Cortex of kidney (tissue), 1 donor: ENCODE results near the gene GPR137B.
"Not testable (repeated sequence)": the region's sequence is repeated elsewhere in the genome, so short reads cannot be mapped to it uniquely, and the experiment has no call there.

Source experiments
- DNase-seq: peaks from one replicate; lab custom pipeline; 2025; lab: John Stamatoyannopoulos, UW

The GPR137B gene

GRCh38 chr1:236144446-236145150 is 2.3 kb downstream of the GPR137B start:
- no peak for DNase-seq

GRCh38 chr1:236147068-236147467 is 4.7 kb downstream of the GPR137B start:
- DNase-seq = no peak

- DNase-seq = no peak
These were observed 5.5 kb downstream of the GPR137B start for GRCh38 chr1:236147521-236148469.

- no peak for DNase-seq
These were observed 6.1 kb downstream of the GPR137B start for GRCh38 chr1:236148470-236148845.

- no peak for DNase-seq
These were observed 6.8 kb downstream of the GPR137B start for GRCh38 chr1:236149003-236149595.

- no peak for DNase-seq
These were observed 7.4 kb downstream of the GPR137B start for GRCh38 chr1:236149696-236150228.

GRCh38 chr1:236150311-236150955 is 8.1 kb downstream of the GPR137B start:
- DNase-seq = no peak

- no peak for DNase-seq
These were observed 8.6 kb downstream of the GPR137B start for GRCh38 chr1:236150986-236151385.

GRCh38 chr1:236151739-236152424 is 9.5 kb downstream of the GPR137B start:
- no peak for DNase-seq

GRCh38 chr1:236154126-236154525 is 11.8 kb downstream of the GPR137B start:
- no peak for DNase-seq

- DNase-seq = no peak
These were observed 12.5 kb downstream of the GPR137B start for GRCh38 chr1:236154671-236155398.

- no peak for DNase-seq
These were observed 13.0 kb downstream of the GPR137B start for GRCh38 chr1:236155399-236155767.

- DNase-seq = no peak
These were observed 13.6 kb downstream of the GPR137B start for GRCh38 chr1:236155841-236156503.

GRCh38 chr1:236156512-236157208 is 14.3 kb downstream of the GPR137B start:
- no peak for DNase-seq

GRCh38 chr1:236158072-236158471 is 15.7 kb downstream of the GPR137B start:
- DNase-seq = not testable (repeated sequence)

- DNase-seq = no peak
These were observed 16.4 kb downstream of the GPR137B start for GRCh38 chr1:236158719-236159118.

- DNase-seq = no peak
These were observed 17.6 kb downstream of the GPR137B start for GRCh38 chr1:236159704-236160539.

- no peak for DNase-seq
These were observed 18.3 kb downstream of the GPR137B start for GRCh38 chr1:236160540-236161127.
